ENCODE results near the gene NCK2. TPM values are rescaled to one million over a fixed set of nuclear protein-coding genes. Genes with fewer than 3 reads are reported as not detected.

NCK2 gene
- total RNA-seq, 1 experiment from 2014 or later = 26.7 TPM

DNA sequence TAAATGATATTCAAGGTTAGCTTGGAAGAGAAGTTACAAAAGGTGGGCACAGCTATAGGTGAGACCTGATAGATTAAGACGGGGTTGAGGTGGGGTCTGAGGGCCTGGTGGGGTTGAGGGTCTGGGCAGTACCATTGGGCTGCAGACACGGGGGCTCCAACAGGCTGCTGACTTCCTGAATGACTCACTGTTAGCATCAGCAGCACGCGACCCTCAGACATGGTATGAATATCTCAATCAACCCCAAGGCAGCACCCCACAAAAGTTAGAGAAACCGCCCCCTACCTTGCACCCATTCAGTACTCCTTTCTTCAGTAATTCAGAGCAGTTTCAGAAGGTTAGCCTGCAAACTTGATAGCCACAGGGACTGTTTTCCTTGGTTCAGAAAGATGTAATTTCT lies 10.8 kb upstream of the NCK2 start:
- no peaks in the 10 kb centered on the region for H3K36me3 ChIP-seq (ENCODE audit: control insufficient read depth in 1 of 2, insufficient read depth in 2 of 2, low read length in 2 of 2)
- TF ChIP-seq FOSL1 (IDR thresholded peaks at IDR 0.05; ENCODE audit: low read depth) (no peak), EZH2 (IDR thresholded peaks at IDR 0.05) (no peak), SRF (IDR thresholded peaks at IDR 0.05; ENCODE audit: low read depth) (no peak), CBX3 (IDR thresholded peaks at IDR 0.05; ENCODE audit: low read depth) (no peak), CEBPB (IDR thresholded peaks at IDR 0.05; ENCODE audit: low read depth) (no peak)
- TF ChIP-seq, protein P1, sequence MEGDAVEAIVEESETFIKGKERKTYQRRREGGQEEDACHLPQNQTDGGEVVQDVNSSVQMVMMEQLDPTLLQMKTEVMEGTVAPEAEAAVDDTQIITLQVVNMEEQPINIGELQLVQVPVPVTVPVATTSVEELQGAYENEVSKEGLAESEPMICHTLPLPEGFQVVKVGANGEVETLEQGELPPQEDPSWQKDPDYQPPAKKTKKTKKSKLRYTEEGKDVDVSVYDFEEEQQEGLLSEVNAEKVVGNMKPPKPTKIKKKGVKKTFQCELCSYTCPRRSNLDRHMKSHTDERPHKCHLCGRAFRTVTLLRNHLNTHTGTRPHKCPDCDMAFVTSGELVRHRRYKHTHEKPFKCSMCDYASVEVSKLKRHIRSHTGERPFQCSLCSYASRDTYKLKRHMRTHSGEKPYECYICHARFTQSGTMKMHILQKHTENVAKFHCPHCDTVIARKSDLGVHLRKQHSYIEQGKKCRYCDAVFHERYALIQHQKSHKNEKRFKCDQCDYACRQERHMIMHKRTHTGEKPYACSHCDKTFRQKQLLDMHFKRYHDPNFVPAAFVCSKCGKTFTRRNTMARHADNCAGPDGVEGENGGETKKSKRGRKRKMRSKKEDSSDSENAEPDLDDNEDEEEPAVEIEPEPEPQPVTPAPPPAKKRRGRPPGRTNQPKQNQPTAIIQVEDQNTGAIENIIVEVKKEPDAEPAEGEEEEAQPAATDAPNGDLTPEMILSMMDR (IDR thresholded peaks at IDR 0.05 in 2 of 3, conservative IDR thresholded peaks at IDR 0.05 in 1 of 3; ENCODE audit: borderline replicate concordance in 1 of 3, insufficient read depth in 1 of 3, low read depth in 2 of 3, low read length in 2 of 3) = no peak
- no peaks in the 10 kb centered on the region for H3K79me2 ChIP-seq (ENCODE audit: insufficient read depth, low read length)
- H3K4me2 ChIP-seq (ENCODE audit: low read length) = no peak overlapping the region
- BruUV-seq (replicated peaks) = no TSS peak
- 0 out of 4 replicates have a peak, but pooled peaks cover 0 to 4% of the 10 kb centered on the region in 2 experiments for H3K4me1 ChIP-seq (ENCODE audit: control insufficient read depth in 1 of 2, insufficient read depth in 2 of 2, low read length in 2 of 2)
- ChIA-PET RAD21 (ENCODE audit: low non-redundant PET in 1 of 2, low total read pairs in 2 of 2, uncharacterized antibody in 2 of 2, unreplicated experiment in 2 of 2) (no interaction called here), POLR2A (no interaction called here), CTCF (no interaction called here)
- H3K4me3 ChIP-seq (replicated peaks in 1 of 2; ENCODE audit: low read depth in 1 of 2, low read length in 2 of 2) = no peak overlapping the region
- H3K9me2 ChIP-seq (ENCODE audit: insufficient read depth) = no peaks in the 10 kb centered on the region
- no peak overlapping the region for H2AFZ ChIP-seq (ENCODE audit: low read depth, low read length, poor library complexity, severe bottlenecking)
- no peak overlapping the region for H3K9ac ChIP-seq (ENCODE audit: low read length)
- no peaks in the 10 kb centered on the region for H4K20me1 ChIP-seq (ENCODE audit: insufficient read depth)
- ATAC-seq (no peak), DNase-seq (ENCODE audit: low read depth, low spot score) (no peak)
- no peak overlapping the region for H3K27ac ChIP-seq (ENCODE audit: low read depth, low read length)
- H3K9me3 ChIP-seq (ENCODE audit: control insufficient read depth in 1 of 2, insufficient read depth in 1 of 2, low read depth in 1 of 2, low read length in 2 of 2) = peaks cover 0 to 11% of the 10 kb centered on the region in 2 experiments; a peak in 1 of 4 replicates
- intact Hi-C loops (cut with micrococcal nuclease) = no loop called here
- peaks cover 3% of the 10 kb centered on the region for H3K27me3 ChIP-seq (ENCODE audit: insufficient read depth, low read length)

DNA sequence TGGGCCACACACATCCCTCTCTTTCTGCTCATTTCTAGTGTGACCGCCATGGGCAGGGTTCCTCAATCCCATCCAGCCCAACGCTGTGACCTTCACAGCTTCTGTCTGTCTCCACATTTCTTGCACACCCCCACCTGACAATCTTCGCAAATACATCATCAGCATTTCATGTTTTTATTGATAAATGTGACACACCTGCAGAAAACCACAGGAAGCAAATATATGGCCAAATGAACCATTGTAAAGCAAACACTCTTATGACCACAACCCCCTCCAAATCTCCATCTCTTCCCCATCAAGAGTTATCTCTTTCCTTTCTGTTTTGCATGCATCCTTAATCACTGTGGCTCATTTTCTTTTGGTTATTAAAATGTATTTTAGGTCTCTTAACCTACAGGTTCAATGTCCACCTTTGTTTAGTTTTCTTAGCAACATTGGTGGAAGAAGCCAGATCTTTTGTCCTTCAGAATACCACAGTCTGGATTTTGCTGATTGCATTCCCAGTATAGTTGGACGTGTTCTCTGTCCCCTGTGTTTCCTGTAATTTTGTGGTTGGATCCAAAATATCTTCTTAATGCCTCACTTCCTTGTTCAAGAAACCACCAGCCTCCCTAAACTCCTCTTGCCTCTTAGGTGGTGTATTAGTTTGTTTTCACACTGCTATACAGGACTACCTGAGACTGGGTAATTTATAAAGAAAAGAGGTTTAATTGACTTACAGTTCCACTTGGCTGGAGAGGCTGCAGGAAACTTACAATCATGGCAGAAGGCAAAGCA lies 9.8 kb upstream of the NCK2 start:
- Histone ChIP-seq H3K4me1 (ENCODE audit: control insufficient read depth in 1 of 2, insufficient read depth in 2 of 2, low read length in 2 of 2) (0 out of 4 replicates have a peak, but pooled peaks cover 0 to 4% of the 10 kb centered on the region in 2 experiments), H3K4me2 (ENCODE audit: low read length) (0 out of 2 replicates have a peak overlapping the region, but pooled peaks have one; percentile 1), H3K27me3 (ENCODE audit: insufficient read depth, low read length) (peaks cover 3% of the 10 kb centered on the region), H3K9ac (ENCODE audit: low read length) (no peak overlapping the region), H3K27ac (ENCODE audit: low read depth, low read length) (no peak overlapping the region), H3K9me3 (ENCODE audit: control insufficient read depth in 1 of 2, insufficient read depth in 1 of 2, low read depth in 1 of 2, low read length in 2 of 2) (peaks cover 0 to 7% of the 10 kb centered on the region in 2 experiments; a peak in 1 of 4 replicates), H2AFZ (ENCODE audit: low read depth, low read length, poor library complexity, severe bottlenecking) (no peak overlapping the region), H3K79me2 (ENCODE audit: insufficient read depth, low read length) (no peaks in the 10 kb centered on the region), H3K9me2 (ENCODE audit: insufficient read depth) (no peaks in the 10 kb centered on the region), H4K20me1 (ENCODE audit: insufficient read depth) (no peaks in the 10 kb centered on the region), H3K36me3 (ENCODE audit: control insufficient read depth in 1 of 2, insufficient read depth in 2 of 2, low read length in 2 of 2) (no peaks in the 10 kb centered on the region), H3K4me3 (replicated peaks in 1 of 2; ENCODE audit: low read depth in 1 of 2, low read length in 2 of 2) (no peak overlapping the region)
- BruUV-seq (replicated peaks) = no TSS peak
- POLR2A ChIA-PET = no interaction called here
- CTCF ChIA-PET = no interaction called here
- no peak for TF ChIP-seq FOSL1 (IDR thresholded peaks at IDR 0.05; ENCODE audit: low read depth)
- no peak for TF ChIP-seq EZH2phosphoT487 (IDR thresholded peaks at IDR 0.05; ENCODE audit: borderline replicate concordance)
- no peak for TF ChIP-seq POLR2A (IDR thresholded peaks at IDR 0.05; ENCODE audit: borderline replicate concordance, extremely low read depth, insufficient read depth, insufficient read length)
- TF ChIP-seq CBX3 (IDR thresholded peaks at IDR 0.05; ENCODE audit: low read depth) = no peak
- no peak for TF ChIP-seq MAX (IDR thresholded peaks at IDR 0.05)
- TF ChIP-seq YY1 (IDR thresholded peaks at IDR 0.05; ENCODE audit: extremely low read depth, insufficient replicate concordance, low read depth, low read length) = no peak
- TF ChIP-seq, protein P2, sequence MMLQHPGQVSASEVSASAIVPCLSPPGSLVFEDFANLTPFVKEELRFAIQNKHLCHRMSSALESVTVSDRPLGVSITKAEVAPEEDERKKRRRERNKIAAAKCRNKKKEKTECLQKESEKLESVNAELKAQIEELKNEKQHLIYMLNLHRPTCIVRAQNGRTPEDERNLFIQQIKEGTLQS (IDR thresholded peaks at IDR 0.05) = no peak
- no peak for TF ChIP-seq POLR2AphosphoS5 (IDR thresholded peaks at IDR 0.05; ENCODE audit: low read depth, low read length)
- no peak for TF ChIP-seq SRF (IDR thresholded peaks at IDR 0.05; ENCODE audit: low read depth)
- TF ChIP-seq, protein P1 (IDR thresholded peaks at IDR 0.05 in 2 of 3, conservative IDR thresholded peaks at IDR 0.05 in 1 of 3; ENCODE audit: borderline replicate concordance in 1 of 3, insufficient read depth in 1 of 3, low read depth in 2 of 3, low read length in 2 of 3) = no peak
- TF ChIP-seq SP1 (IDR thresholded peaks at IDR 0.05; ENCODE audit: low read depth) = no peak
- DNase-seq (ENCODE audit: low read depth, low spot score) (no peak), ATAC-seq (no peak)
- RAD21 ChIA-PET (ENCODE audit: low non-redundant PET in 1 of 2, low total read pairs in 2 of 2, uncharacterized antibody in 2 of 2, unreplicated experiment in 2 of 2) = no interaction called here
- intact Hi-C loops (cut with micrococcal nuclease) = no loop called here
